SK-N-SH treated with all-trans-retinoic acid at 6 μM for 48 hours (cell line): ENCODE measurements around the gene ANO9.

Experiments used
- ATAC-seq: fragments of 200-7000 bp; cut with Tn5 transposase; 3 replicates; pipeline ENCODE4 v1.9.1; 2020; ENCODE audit warnings: mild to moderate bottlenecking, moderate library complexity
- ARNTL ChIP-seq: fragments of 450-650 bp; formaldehyde crosslinking; IDR thresholded peaks from 2 replicates; pipeline ENCODE4 v1.5.0; 2020; ENCODE audit warnings: low read depth, mild to moderate bottlenecking, moderate library complexity, borderline replicate concordance
- CSDC2 ChIP-seq: fragments of 250-450 bp; sonication (Bioruptor Pico); IDR thresholded peaks from 2 replicates; pipeline ENCODE4 v1.5.0; 2020; ENCODE audit warnings: mild to moderate bottlenecking, moderate library complexity
- ISL1 ChIP-seq: fragments of 250-450 bp; sonication (Bioruptor Pico); IDR thresholded peaks from 2 replicates; pipeline ENCODE4 v2.1.2; 2022; ENCODE audit warnings: mild to moderate bottlenecking, moderate library complexity
- PPARA ChIP-seq: fragments of 250-450 bp; sonication (Bioruptor Pico); IDR thresholded peaks from 2 replicates; pipeline ENCODE4 v1.5.0; 2020; ENCODE audit warnings: mild to moderate bottlenecking, borderline replicate concordance
- RARB ChIP-seq: fragments of 250-450 bp; sonication (Bioruptor Pico); IDR thresholded peaks from 2 replicates; pipeline ENCODE4 v1.8.0; 2021; ENCODE audit warnings: mild to moderate bottlenecking, moderate library complexity
- SNAI2 ChIP-seq: fragments of 250-450 bp; sonication (Bioruptor Pico); IDR thresholded peaks from 2 replicates; pipeline ENCODE4 v1.5.0; 2020; ENCODE audit warnings: mild to moderate bottlenecking, moderate library complexity
- TCF4 ChIP-seq: fragments of 250-450 bp; sonication (Bioruptor Pico); IDR thresholded peaks from 2 replicates; pipeline ENCODE4 v1.8.0; 2021; ENCODE audit warnings: mild to moderate bottlenecking, moderate library complexity, borderline replicate concordance
- TOX ChIP-seq: fragments of 250-450 bp; sonication (Bioruptor Pico); IDR thresholded peaks from 2 replicates; pipeline ENCODE4 v1.8.0; 2021; ENCODE audit warnings: mild to moderate bottlenecking, moderate library complexity, borderline replicate concordance
- ZC3H10 ChIP-seq: fragments of 250-450 bp; sonication (Bioruptor Pico); IDR thresholded peaks from 2 replicates; pipeline ENCODE4 v1.5.1; 2021; ENCODE audit warnings: mild to moderate bottlenecking, moderate library complexity
- ZFP3 ChIP-seq: fragments of 250-450 bp; sonication (Bioruptor Pico); IDR thresholded peaks from 2 replicates; pipeline ENCODE4 v1.5.0; 2020; ENCODE audit warnings: mild to moderate bottlenecking, moderate library complexity
- ZFP30 ChIP-seq: fragments of 450-650 bp; formaldehyde crosslinking; IDR thresholded peaks from 2 replicates; pipeline ENCODE4 v1.5.0; 2022; ENCODE audit warnings: mild to moderate bottlenecking, moderate library complexity
- ZNF565 ChIP-seq: fragments of 450-650 bp; formaldehyde crosslinking; conservative IDR thresholded peaks from 2 replicates; pipeline ENCODE4 v1.5.0; 2020; ENCODE audit warnings: low read depth, mild to moderate bottlenecking, moderate library complexity
- ZNF8 ChIP-seq: fragments of 450-650 bp; formaldehyde crosslinking; IDR thresholded peaks from 2 replicates; pipeline ENCODE4 v1.5.0; 2020; ENCODE audit warnings: mild to moderate bottlenecking, moderate library complexity
- TF ChIP-seq, protein P1 (sequence below): fragments of 250-450 bp; sonication (Bioruptor Pico); IDR thresholded peaks from 2 replicates; pipeline ENCODE4 v1.5.0; 2020; ENCODE audit warnings: mild to moderate bottlenecking, moderate library complexity
- TF ChIP-seq, protein P2 (sequence below): fragments of 250-450 bp; sonication (Bioruptor Pico); IDR thresholded peaks from 2 replicates; pipeline ENCODE4 v1.8.0; 2020; ENCODE audit warnings: mild to moderate bottlenecking, moderate library complexity, borderline replicate concordance
- TF ChIP-seq, protein P3 (sequence below): fragments of 250-450 bp; sonication (Bioruptor Pico); IDR thresholded peaks from 2 replicates; pipeline ENCODE4 v1.8.0; 2021; ENCODE audit warnings: low read depth, mild to moderate bottlenecking, moderate library complexity, borderline replicate concordance
- TF ChIP-seq, protein P4 (sequence below): fragments of 250-450 bp; sonication (Bioruptor Pico); IDR thresholded peaks from 2 replicates; pipeline ENCODE4 v1.5.1; 2020; ENCODE audit warnings: low read depth, mild to moderate bottlenecking, moderate library complexity
- TF ChIP-seq, protein P5 (sequence below): fragments of 250-450 bp; sonication (Bioruptor Pico); IDR thresholded peaks from 2 replicates; pipeline ENCODE4 v1.5.1; 2021; ENCODE audit warnings: mild to moderate bottlenecking, moderate library complexity

Gene ANO9

DNA sequence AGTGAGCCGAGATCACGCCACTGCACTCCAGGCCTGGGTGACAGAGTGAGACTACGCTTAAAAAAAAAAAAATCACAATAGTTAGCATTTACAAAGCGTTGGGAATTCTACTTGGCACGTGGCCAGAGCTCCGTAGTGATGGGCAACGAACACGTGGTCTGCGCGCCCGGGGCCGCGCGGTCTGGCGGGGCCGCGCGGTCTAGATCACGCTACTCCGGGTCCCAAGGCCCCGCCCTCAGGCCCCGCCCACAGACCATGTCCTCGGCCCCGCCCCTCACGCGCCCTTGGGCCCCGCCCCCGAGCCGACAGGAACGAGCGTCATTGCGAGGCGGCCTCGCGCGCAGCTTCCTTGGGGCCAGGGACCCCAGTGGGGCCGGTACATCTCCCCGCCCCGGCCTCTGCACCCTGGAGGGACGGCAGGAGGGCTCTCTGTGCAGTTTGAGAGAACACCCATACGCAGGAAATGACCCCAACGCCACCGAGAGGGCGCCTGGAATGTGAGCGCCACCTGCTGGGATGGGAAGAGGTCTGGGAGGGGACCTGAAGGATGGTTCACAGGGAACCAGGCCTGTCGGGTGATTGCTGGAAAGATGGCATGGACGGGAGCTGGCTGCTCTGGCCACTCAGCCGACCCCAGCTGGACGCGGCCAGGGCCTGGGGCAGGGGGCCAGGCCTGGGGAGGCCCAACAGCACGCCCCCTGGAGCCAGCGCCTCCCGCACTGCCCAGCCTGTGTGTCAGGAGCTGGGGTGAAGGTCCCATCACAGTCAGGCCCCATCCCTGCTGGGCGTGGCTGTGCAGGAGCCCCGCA lies 6.3 kb upstream of the ANO9 start:
- peak; percentile 79 for ATAC-seq
- TF ChIP-seq ZFP3 (CRISPR knock-in tag) (no peak), CSDC2 (CRISPR knock-in tag) (0 out of 2 replicates have a peak, but pooled peaks have one; percentile 27), ARNTL (CRISPR knock-in tag) (no peak)
- TF ChIP-seq, protein P1, sequence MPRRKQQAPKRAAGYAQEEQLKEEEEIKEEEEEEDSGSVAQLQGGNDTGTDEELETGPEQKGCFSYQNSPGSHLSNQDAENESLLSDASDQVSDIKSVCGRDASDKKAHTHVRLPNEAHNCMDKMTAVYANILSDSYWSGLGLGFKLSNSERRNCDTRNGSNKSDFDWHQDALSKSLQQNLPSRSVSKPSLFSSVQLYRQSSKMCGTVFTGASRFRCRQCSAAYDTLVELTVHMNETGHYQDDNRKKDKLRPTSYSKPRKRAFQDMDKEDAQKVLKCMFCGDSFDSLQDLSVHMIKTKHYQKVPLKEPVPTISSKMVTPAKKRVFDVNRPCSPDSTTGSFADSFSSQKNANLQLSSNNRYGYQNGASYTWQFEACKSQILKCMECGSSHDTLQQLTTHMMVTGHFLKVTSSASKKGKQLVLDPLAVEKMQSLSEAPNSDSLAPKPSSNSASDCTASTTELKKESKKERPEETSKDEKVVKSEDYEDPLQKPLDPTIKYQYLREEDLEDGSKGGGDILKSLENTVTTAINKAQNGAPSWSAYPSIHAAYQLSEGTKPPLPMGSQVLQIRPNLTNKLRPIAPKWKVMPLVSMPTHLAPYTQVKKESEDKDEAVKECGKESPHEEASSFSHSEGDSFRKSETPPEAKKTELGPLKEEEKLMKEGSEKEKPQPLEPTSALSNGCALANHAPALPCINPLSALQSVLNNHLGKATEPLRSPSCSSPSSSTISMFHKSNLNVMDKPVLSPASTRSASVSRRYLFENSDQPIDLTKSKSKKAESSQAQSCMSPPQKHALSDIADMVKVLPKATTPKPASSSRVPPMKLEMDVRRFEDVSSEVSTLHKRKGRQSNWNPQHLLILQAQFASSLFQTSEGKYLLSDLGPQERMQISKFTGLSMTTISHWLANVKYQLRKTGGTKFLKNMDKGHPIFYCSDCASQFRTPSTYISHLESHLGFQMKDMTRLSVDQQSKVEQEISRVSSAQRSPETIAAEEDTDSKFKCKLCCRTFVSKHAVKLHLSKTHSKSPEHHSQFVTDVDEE (CRISPR knock-in tag), result 0 out of 2 replicates have a peak, but pooled peaks have one; percentile 29
- TF ChIP-seq, protein P2, sequence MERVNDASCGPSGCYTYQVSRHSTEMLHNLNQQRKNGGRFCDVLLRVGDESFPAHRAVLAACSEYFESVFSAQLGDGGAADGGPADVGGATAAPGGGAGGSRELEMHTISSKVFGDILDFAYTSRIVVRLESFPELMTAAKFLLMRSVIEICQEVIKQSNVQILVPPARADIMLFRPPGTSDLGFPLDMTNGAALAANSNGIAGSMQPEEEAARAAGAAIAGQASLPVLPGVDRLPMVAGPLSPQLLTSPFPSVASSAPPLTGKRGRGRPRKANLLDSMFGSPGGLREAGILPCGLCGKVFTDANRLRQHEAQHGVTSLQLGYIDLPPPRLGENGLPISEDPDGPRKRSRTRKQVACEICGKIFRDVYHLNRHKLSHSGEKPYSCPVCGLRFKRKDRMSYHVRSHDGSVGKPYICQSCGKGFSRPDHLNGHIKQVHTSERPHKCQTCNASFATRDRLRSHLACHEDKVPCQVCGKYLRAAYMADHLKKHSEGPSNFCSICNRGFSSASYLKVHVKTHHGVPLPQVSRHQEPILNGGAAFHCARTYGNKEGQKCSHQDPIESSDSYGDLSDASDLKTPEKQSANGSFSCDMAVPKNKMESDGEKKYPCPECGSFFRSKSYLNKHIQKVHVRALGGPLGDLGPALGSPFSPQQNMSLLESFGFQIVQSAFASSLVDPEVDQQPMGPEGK (CRISPR knock-in tag), result peak; percentile 53; the same call in 1 of the 2 replicates
- TF ChIP-seq, all 23 proteins: peak for 3

DNA sequence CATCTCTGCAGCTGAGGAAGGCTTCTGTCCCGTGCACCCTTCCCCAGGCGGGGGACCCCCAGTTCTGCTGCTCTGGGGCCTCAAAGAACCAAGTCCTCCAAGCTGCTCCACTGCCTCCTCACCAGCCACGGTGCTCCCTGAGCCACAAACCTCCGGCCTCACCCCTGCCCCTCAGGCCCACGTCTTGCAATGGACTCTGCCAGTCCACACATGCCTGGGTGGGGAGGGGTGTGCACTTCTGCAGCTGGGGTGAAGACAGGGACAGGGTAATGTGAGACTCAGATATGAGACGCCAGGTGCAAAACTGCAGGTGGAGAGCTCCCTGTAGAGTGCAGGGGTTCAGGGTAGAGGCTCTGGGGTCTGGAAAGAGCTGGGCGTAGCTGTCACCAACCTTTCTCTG lies 5.1 kb upstream of the ANO9 start:
- TF ChIP-seq, protein P3, sequence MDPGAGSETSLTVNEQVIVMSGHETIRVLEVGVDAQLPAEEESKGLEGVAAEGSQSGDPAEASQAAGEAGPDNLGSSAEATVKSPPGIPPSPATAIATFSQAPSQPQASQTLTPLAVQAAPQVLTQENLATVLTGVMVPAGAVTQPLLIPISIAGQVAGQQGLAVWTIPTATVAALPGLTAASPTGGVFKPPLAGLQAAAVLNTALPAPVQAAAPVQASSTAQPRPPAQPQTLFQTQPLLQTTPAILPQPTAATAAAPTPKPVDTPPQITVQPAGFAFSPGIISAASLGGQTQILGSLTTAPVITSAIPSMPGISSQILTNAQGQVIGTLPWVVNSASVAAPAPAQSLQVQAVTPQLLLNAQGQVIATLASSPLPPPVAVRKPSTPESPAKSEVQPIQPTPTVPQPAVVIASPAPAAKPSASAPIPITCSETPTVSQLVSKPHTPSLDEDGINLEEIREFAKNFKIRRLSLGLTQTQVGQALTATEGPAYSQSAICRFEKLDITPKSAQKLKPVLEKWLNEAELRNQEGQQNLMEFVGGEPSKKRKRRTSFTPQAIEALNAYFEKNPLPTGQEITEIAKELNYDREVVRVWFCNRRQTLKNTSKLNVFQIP (CRISPR knock-in tag), result no peak
- TF ChIP-seq RARB (CRISPR knock-in tag) (no peak), ZC3H10 (CRISPR knock-in tag) (no peak), SNAI2 (no peak), TOX (no peak), PPARA (CRISPR knock-in tag) (no peak), ZNF565 (CRISPR knock-in tag) (no peak), ZFP30 (CRISPR knock-in tag) (no peak), CSDC2 (CRISPR knock-in tag) (no peak), ISL1 (CRISPR knock-in tag) (no peak), ZNF8 (no peak), ZFP3 (CRISPR knock-in tag) (no peak), TCF4 (CRISPR knock-in tag) (no peak)
- TF ChIP-seq, protein P4, sequence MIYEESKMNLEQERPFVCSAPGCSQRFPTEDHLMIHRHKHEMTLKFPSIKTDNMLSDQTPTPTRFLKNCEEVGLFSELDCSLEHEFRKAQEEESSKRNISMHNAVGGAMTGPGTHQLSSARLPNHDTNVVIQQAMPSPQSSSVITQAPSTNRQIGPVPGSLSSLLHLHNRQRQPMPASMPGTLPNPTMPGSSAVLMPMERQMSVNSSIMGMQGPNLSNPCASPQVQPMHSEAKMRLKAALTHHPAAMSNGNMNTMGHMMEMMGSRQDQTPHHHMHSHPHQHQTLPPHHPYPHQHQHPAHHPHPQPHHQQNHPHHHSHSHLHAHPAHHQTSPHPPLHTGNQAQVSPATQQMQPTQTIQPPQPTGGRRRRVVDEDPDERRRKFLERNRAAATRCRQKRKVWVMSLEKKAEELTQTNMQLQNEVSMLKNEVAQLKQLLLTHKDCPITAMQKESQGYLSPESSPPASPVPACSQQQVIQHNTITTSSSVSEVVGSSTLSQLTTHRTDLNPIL (CRISPR knock-in tag), result no peak
- TF ChIP-seq, protein P1 (CRISPR knock-in tag), result no peak
- TF ChIP-seq, protein P2 (CRISPR knock-in tag), result no peak
- TF ChIP-seq, protein P5, sequence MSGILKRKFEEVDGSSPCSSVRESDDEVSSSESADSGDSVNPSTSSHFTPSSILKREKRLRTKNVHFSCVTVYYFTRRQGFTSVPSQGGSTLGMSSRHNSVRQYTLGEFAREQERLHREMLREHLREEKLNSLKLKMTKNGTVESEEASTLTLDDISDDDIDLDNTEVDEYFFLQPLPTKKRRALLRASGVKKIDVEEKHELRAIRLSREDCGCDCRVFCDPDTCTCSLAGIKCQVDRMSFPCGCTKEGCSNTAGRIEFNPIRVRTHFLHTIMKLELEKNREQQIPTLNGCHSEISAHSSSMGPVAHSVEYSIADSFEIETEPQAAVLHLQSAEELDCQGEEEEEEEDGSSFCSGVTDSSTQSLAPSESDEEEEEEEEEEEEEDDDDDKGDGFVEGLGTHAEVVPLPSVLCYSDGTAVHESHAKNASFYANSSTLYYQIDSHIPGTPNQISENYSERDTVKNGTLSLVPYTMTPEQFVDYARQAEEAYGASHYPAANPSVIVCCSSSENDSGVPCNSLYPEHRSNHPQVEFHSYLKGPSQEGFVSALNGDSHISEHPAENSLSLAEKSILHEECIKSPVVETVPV, result no peak
- ATAC-seq, result no peak
